HEK293T (cell line): ENCODE data around the gene ENG.

Experiments used
- CTCF ChIA-PET: fragments of 350-600 bp; formaldehyde crosslinking; extraction: SDS; loops from one replicate; lab custom pipeline; 2021; ENCODE audit warnings: antibody characterized with exemption, inconsistent platforms; lab: Yijun Ruan, JAX
- POLR2A ChIA-PET: fragments of 350-600 bp; formaldehyde crosslinking; extraction: SDS; loops from one replicate; lab custom pipeline; 2020; ENCODE audit warnings: antibody characterized with exemption, inconsistent platforms; lab: Yijun Ruan, JAX
- DNase-seq: peaks from one replicate; pipeline ENCODE4 v3.0.0; 2012; ENCODE audit warnings: mixed read lengths; ENCODE audit errors: extremely low spot score
- ARNT ChIP-seq: fragments of 450-650 bp; IDR thresholded peaks from 2 replicates; pipeline ENCODE4 v1.6.1; 2017; ENCODE audit warnings: mild to moderate bottlenecking
- BHLHE40 ChIP-seq: fragments of 450-650 bp; IDR thresholded peaks from 2 replicates; pipeline ENCODE4 v1.6.1; 2016; ENCODE audit warnings: mild to moderate bottlenecking, moderate library complexity, borderline replicate concordance
- CTBP1 ChIP-seq: fragments of 450-650 bp; IDR thresholded peaks from 2 replicates; pipeline ENCODE4 v1.6.1; 2016; ENCODE audit warnings: borderline replicate concordance
- ELF4 ChIP-seq: fragments of 450-650 bp; IDR thresholded peaks from 2 replicates; pipeline ENCODE4 v1.6.1; 2017; ENCODE audit warnings: antibody characterized with exemption
- FOXA1 ChIP-seq: fragments of 450-650 bp; IDR thresholded peaks from 2 replicates; pipeline ENCODE4 v1.6.1; 2016; ENCODE audit warnings: mild to moderate bottlenecking
- FOXK2 ChIP-seq: fragments of 450-650 bp; IDR thresholded peaks from 2 replicates; pipeline ENCODE4 v1.6.1; 2016; ENCODE audit warnings: mild to moderate bottlenecking
- FOXM1 ChIP-seq: fragments of 450-650 bp; IDR thresholded peaks from 2 replicates; pipeline ENCODE4 v1.6.1; 2017; ENCODE audit warnings: mild to moderate bottlenecking, borderline replicate concordance
- HDGF ChIP-seq: fragments of 450-650 bp; IDR thresholded peaks from 2 replicates; pipeline ENCODE4 v1.6.1; 2017; ENCODE audit warnings: antibody characterized with exemption, borderline replicate concordance
- L3MBTL2 ChIP-seq: fragments of 450-650 bp; conservative IDR thresholded peaks from 2 replicates; pipeline ENCODE4 v1.6.1; 2016; ENCODE audit warnings: mild to moderate bottlenecking
- LEF1 ChIP-seq: fragments of 450-650 bp; IDR thresholded peaks from 2 replicates; pipeline ENCODE4 v1.6.1; 2017; ENCODE audit warnings: mild to moderate bottlenecking, borderline replicate concordance
- NFRKB ChIP-seq: fragments of 450-650 bp; IDR thresholded peaks from 2 replicates; pipeline ENCODE4 v1.6.1; 2016; ENCODE audit warnings: mild to moderate bottlenecking, moderate library complexity
- SP1 ChIP-seq: fragments of 450-650 bp; IDR thresholded peaks from 2 replicates; pipeline ENCODE4 v1.6.1; 2017
- SUZ12 ChIP-seq: fragments of 450-650 bp; IDR thresholded peaks from 2 replicates; pipeline ENCODE4 v1.6.1; 2016; ENCODE audit warnings: mild to moderate bottlenecking
- TARDBP ChIP-seq: fragments of 450-650 bp; IDR thresholded peaks from 2 replicates; pipeline ENCODE4 v1.6.1; 2016
- ZNF384 ChIP-seq: fragments of 450-650 bp; IDR thresholded peaks from 2 replicates; pipeline ENCODE4 v1.6.1; 2016
- TF ChIP-seq, protein P1 (sequence below): fragments of 450-650 bp; IDR thresholded peaks from 2 replicates; pipeline ENCODE4 v1.6.1; 2016

ENG gene

DNA sequence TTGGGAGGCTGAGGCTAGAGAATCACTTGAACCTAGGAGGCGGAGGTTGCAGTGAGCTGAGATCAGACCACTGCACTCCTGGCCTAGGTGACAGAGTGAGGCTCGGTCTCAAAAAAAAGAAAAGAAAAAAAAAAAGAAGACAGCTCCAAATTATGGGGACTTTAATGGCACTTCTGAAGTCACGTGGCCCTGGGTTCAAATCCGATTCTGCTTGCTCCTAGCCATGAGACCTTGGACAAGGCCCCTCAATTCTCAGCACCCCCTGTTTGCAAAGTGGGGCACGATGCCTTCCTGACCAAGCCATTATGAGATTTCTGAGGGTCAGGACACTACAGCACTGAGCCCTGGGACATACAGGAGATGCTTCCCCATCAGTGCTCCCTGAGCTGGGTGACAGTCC is 1.1 kb upstream of the ENG start:
- CTCF ChIA-PET = no interaction called here
- no peak for DNase-seq
- TF ChIP-seq SP1 (no peak), FOXK2 (no peak)
- TF ChIP-seq, protein P1, sequence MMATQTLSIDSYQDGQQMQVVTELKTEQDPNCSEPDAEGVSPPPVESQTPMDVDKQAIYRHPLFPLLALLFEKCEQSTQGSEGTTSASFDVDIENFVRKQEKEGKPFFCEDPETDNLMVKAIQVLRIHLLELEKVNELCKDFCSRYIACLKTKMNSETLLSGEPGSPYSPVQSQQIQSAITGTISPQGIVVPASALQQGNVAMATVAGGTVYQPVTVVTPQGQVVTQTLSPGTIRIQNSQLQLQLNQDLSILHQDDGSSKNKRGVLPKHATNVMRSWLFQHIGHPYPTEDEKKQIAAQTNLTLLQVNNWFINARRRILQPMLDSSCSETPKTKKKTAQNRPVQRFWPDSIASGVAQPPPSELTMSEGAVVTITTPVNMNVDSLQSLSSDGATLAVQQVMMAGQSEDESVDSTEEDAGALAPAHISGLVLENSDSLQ = no peak
- POLR2A ChIA-PET = no interaction called here

DNA sequence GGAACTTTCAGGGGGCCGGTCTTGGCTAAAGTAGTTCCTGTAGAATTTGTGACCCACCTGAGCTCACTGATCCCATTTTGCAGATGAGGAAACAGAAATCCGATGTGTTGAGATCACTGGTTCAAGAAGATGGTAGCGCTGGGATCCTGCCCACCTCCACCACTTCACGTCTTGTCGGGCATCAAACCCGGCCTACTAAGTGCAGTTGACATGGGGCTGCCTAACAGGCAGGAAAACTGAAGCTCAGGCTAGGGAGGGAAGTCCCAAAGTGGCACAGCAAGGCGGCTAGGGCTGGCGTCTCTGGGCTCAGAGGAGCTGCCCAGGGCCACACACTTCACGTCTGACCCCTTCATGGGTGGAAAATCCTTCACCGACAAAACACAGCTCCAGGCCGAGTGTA is 502 bp upstream of the ENG start:
- ChIA-PET POLR2A (no interaction called here), CTCF (no interaction called here)
- TF ChIP-seq ELF4 = no peak
- TF ChIP-seq FOXK2 = no peak
- TF ChIP-seq NFRKB = no peak
- TF ChIP-seq ARNT = no peak
- TF ChIP-seq TARDBP = no peak
- TF ChIP-seq CTBP1 = no peak
- no peak for TF ChIP-seq FOXM1
- TF ChIP-seq SP1 = no peak
- no peak for TF ChIP-seq SUZ12
- no peak for TF ChIP-seq L3MBTL2
- TF ChIP-seq, protein P1 = no peak
- no peak for TF ChIP-seq LEF1
- TF ChIP-seq BHLHE40 = no peak
- no peak for TF ChIP-seq FOXA1
- no peak for TF ChIP-seq HDGF
- no peak for TF ChIP-seq ZNF384
- no peak for DNase-seq

DNA sequence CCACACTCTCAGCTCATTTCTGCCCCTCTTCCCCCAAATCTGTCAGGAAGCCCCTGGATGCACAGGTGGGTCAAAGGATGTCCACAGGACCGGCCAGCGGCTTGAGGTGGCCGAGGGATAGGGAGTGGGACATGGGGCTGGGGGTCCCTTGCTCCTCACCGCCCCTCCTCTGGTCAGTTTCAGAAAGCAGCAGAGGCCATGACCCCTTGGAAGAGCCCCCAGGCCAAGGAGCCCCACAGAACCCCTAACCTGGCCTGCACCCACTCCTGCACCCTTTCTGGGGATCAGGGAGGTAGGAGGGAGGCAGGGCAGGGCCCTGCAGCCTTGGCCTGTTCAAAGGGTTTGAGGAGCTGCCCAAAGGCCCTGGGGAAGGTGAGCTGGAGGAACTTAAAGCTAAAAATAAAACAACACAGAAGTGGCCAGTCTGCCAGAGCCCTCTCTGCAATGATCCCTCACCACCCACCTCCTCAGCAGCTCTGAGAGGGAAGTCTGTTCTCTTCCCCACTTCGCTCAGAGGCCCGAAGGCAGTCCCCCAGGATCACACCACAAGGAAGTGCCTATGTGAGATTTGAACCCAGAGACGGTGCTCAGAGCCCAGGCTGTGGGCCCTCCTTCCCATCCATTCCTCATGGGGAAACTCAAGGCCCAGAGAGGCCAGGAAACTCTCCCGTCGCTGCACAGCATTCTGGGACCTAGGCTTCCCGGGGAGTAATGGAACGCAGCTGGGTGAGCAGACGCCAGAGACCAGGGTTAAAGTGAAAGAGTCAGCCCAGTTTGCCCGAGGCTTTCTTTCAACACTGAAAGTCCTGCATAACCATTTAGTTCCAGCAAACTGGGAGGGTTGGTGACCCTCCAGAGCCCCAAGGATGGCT is 910 bp downstream of the ENG start:
- DNase-seq = no peak
- no peak for TF ChIP-seq HDGF
- no peak for TF ChIP-seq FOXM1
- TF ChIP-seq BHLHE40 = no peak
- no peak for TF ChIP-seq ELF4
- no peak for TF ChIP-seq SP1
- no peak for TF ChIP-seq CTBP1
- no peak for TF ChIP-seq TARDBP
- no peak for TF ChIP-seq ARNT
- no peak for TF ChIP-seq SUZ12
- CTCF ChIA-PET = no interaction called here

DNA sequence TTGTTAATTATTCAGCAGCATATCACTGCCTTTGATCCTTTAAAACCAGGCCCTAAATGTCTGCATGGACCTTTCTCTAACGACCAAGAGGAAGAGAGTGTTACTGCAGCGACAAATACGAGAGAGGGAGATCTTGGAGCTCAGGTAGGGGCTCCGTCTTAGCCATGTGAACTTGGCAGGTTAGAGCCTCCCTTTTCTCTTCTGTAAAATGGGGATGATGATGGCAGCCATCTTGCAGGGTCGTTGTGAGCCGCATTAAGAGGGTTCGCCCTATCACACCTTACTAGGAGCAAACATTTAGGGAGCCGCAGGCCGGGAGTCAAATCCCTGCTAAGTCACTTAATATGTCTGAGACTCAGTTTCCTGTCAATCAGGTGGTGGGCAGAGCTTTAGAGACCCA is 1.6 kb downstream of the ENG start:
- no peak for TF ChIP-seq SP1
- TF ChIP-seq BHLHE40 = no peak
- TF ChIP-seq ZNF384 = no peak
- no peak for DNase-seq
- POLR2A ChIA-PET = no interaction called here
- CTCF ChIA-PET = no interaction called here

More for the DNA sequence above, 910 bp downstream of the ENG start:
- POLR2A ChIA-PET = no interaction called here

DNA sequence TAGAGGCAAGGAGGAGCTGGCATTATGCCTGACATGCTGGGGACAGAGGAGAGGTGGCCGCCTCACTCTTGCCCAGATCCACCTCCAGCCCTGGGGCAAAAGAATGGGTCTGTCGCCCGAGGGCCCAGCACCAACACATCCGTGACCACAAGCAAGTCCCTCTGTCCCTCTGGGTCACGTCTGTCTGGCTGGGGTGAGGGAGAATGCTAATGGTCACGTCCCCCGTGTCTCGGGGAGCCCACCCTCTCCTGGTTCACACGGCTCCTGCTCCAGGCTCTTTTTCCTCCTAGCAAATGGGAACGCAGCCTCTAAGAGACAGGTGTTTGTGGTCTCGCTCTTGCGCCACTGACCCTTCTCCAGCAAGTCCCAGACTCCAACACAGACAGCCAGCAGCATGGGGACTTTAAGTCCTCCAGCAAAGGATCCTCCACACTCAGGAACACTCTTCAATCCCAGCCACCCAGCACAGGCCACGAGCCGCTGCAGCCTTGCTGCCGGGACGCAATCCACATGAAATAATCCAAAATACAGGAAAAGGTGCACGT is 4.1 kb downstream of the ENG start:
- CTCF ChIA-PET = interaction anchor here (1.1 kb wide), 1 partner anchor 19 kb away, joined by 5 read pairs; no protein-coding TSS in a partner anchor
- POLR2A ChIA-PET = no interaction called here
- DNase-seq = no peak
- no peak for TF ChIP-seq ELF4
- no peak for TF ChIP-seq FOXM1
- no peak for TF ChIP-seq SUZ12
- TF ChIP-seq NFRKB = no peak
- TF ChIP-seq LEF1 = no peak
- no peak for TF ChIP-seq CTBP1
- no peak for TF ChIP-seq ZNF384
- no peak for TF ChIP-seq SP1
- TF ChIP-seq BHLHE40 = no peak
- no peak for TF ChIP-seq ARNT
- no peak for TF ChIP-seq FOXA1
- no peak for TF ChIP-seq HDGF
- TF ChIP-seq, protein P1 = no peak
- no peak for TF ChIP-seq L3MBTL2
- no peak for TF ChIP-seq FOXK2
- TF ChIP-seq TARDBP = no peak

DNA sequence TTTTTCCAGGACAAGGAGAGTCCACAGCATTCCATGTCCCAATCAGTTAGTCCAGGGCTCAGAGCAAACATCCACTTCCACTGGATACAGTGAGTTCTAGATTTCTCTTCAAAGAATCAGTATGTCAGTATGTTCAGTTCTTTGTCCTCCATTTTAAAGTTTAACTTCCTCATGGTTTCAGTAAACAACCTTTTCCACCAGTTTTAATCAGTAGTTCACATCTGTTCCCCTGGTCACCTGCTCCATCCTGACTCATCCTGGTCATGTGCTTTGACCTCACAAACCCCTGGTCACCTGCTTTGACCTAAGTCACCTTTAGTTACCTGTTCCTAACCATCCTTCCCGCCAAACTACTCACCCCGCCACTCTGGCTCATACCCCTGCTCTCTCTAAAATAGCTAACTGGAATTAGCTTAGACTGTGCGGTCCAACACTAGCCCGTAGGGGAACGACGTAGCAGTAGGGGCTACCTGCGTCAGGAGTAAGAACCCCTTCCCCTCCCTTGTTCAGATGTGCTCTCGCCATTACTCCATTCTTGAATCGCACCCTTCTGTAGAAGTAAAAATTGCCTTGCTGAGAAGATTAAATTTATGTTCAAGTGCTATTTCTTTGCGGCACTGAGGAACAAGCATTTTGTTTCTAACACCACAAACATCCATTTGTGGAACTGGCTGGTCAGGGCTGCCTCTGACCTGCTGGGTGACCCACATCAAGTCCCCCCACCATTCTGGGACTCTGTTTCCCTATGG is 5.5 kb downstream of the ENG start:
- TF ChIP-seq NFRKB (no peak), ELF4 (no peak), LEF1 (no peak), FOXM1 (no peak), ARNT (no peak), HDGF (no peak), ZNF384 (no peak), FOXK2 (no peak), FOXA1 (no peak), L3MBTL2 (no peak), SUZ12 (no peak)
- TF ChIP-seq, protein P1 = no peak

More for the DNA sequence above, 5.5 kb downstream of the ENG start:
- CTCF ChIA-PET = no interaction called here
- DNase-seq = no peak
- POLR2A ChIA-PET = no interaction called here
